ENCODE data around the gene NOB1. TPM values are rescaled to one million over a fixed set of nuclear protein-coding genes. Genes with fewer than 3 reads are reported as not detected.

Gene NOB1
- total and polyA plus RNA-seq, 2 donors (not counting 1 experiment from before 2014, with no cell fraction given): 42.3 to 44.9 TPM

- H3K36me3 ChIP-seq (replicated peaks in 1 of 2; ENCODE audit: control extremely low read depth in 1 of 2, control insufficient read depth in 1 of 2, extremely low read depth in 1 of 2, insufficient read depth in 2 of 2, low read length in 1 of 2): peaks cover 1 to 66% of the 10 kb centered on the region in 2 experiments
- ChIA-PET POLR2A (no interaction called here), CTCF (no interaction called here)
- intact Hi-C loops (cut with micrococcal nuclease): no loop called here
- H3K27ac ChIP-seq (ENCODE audit: low read length in 2 of 2): no peak overlapping the region
- H3K4me2 ChIP-seq (replicated peaks; ENCODE audit: low read depth, low read length, poor library complexity, severe bottlenecking): no peak overlapping the region
- no peaks in the 10 kb centered on the region for H3K27me3 ChIP-seq (replicated peaks in 1 of 4; ENCODE audit: control extremely low read depth in 1 of 4, control insufficient read depth in 3 of 4, insufficient read depth in 4 of 4, low read length in 3 of 4)
- Mint-ChIP-seq H3K4me1 (peaks cover 12% of the 10 kb centered on the region), H3K9me3 (ENCODE audit: insufficient read depth) (no peaks in the 10 kb centered on the region), H3K27ac (no peak overlapping the region), H3K4me3 (no peak overlapping the region), H3K27me3 (no peaks in the 10 kb centered on the region)
- 96% methylated on average over 8 of the region's 20 CpGs for WGBS (ENCODE audit: insufficient coverage)
- no peak overlapping the region for H2AFZ ChIP-seq (ENCODE audit: insufficient read depth, low read depth, low read length, poor library complexity, severe bottlenecking)
- H4K20me1 ChIP-seq (ENCODE audit: control insufficient read depth, insufficient read depth, low read length, poor library complexity, severe bottlenecking): peaks cover 12% of the 10 kb centered on the region
- H3K79me2 ChIP-seq (ENCODE audit: control insufficient read depth, insufficient read depth, low read length): peaks cover 41% of the 10 kb centered on the region
- no peak overlapping the region for H3K4me3 ChIP-seq (ENCODE audit: control extremely low read depth in 1 of 5, extremely low read depth in 1 of 5, insufficient read depth in 1 of 5, low read depth in 2 of 5, low read length in 4 of 5)
- no peak for ATAC-seq (ENCODE audit: low read depth)
- TF ChIP-seq EZH2 (IDR thresholded peaks at IDR 0.05; ENCODE audit: borderline replicate concordance, insufficient read depth, low read depth, low read length, poor library complexity, severe bottlenecking) (no peak), CTCF (IDR thresholded peaks at IDR 0.05) (no peak)
- H3K9ac ChIP-seq (ENCODE audit: low read length): no peak overlapping the region
- DNase-seq: no peak
- H3K9me3 ChIP-seq (ENCODE audit: control extremely low read depth in 1 of 3, control insufficient read depth in 2 of 3, insufficient read depth in 1 of 3, low read length in 2 of 3): no peaks in the 10 kb centered on the region
- H3K4me1 ChIP-seq (ENCODE audit: control insufficient read depth in 2 of 2, insufficient read depth in 2 of 2, low read length in 2 of 2): peaks cover 8 to 11% of the 10 kb centered on the region in 2 donors
Observed at GRCh38 chr16:69748694-69749345, 5.9 kb downstream of the NOB1 start.

GRCh38 chr16:69747115-69747514, 7.6 kb downstream of the NOB1 start:
- ATAC-seq (ENCODE audit: low read depth) (no peak), DNase-seq (no peak)
- Histone ChIP-seq H3K4me1 (ENCODE audit: control insufficient read depth in 2 of 2, insufficient read depth in 2 of 2, low read length in 2 of 2) (no peaks in the 10 kb centered on the region), H3K9ac (ENCODE audit: low read length) (no peak overlapping the region), H4K20me1 (ENCODE audit: control insufficient read depth, insufficient read depth, low read length, poor library complexity, severe bottlenecking) (peaks cover 12% of the 10 kb centered on the region), H3K36me3 (replicated peaks in 1 of 2; ENCODE audit: control extremely low read depth in 1 of 2, control insufficient read depth in 1 of 2, extremely low read depth in 1 of 2, insufficient read depth in 2 of 2, low read length in 1 of 2) (peaks cover 1 to 82% of the 10 kb centered on the region in 2 experiments), H3K27ac (ENCODE audit: low read length in 2 of 2) (no peak overlapping the region), H3K79me2 (ENCODE audit: control insufficient read depth, insufficient read depth, low read length) (peaks cover 24% of the 10 kb centered on the region), H3K9me3 (ENCODE audit: control extremely low read depth in 1 of 3, control insufficient read depth in 2 of 3, insufficient read depth in 1 of 3, low read length in 2 of 3) (no peaks in the 10 kb centered on the region), H3K4me2 (replicated peaks; ENCODE audit: low read depth, low read length, poor library complexity, severe bottlenecking) (no peak overlapping the region), H3K4me3 (ENCODE audit: control extremely low read depth in 1 of 5, extremely low read depth in 1 of 5, insufficient read depth in 1 of 5, low read depth in 2 of 5, low read length in 4 of 5) (no peak overlapping the region), H3K27me3 (replicated peaks in 1 of 4; ENCODE audit: control extremely low read depth in 1 of 4, control insufficient read depth in 3 of 4, insufficient read depth in 4 of 4, low read length in 3 of 4) (no peaks in the 10 kb centered on the region), H2AFZ (ENCODE audit: insufficient read depth, low read depth, low read length, poor library complexity, severe bottlenecking) (no peak overlapping the region)
- H3K4me3 Mint-ChIP-seq: no peak overlapping the region
- H3K27ac Mint-ChIP-seq: no peak overlapping the region
- TF ChIP-seq EZH2 (IDR thresholded peaks at IDR 0.05; ENCODE audit: borderline replicate concordance, insufficient read depth, low read depth, low read length, poor library complexity, severe bottlenecking): no peak
- TF ChIP-seq CTCF (IDR thresholded peaks at IDR 0.05): no peak
- peaks cover 1% of the 10 kb centered on the region for H3K4me1 Mint-ChIP-seq
- ChIA-PET CTCF (no interaction called here), POLR2A (no interaction called here)
- 100% methylated on average over 1 of the region's 8 CpGs for WGBS (ENCODE audit: insufficient coverage)
- no peaks in the 10 kb centered on the region for H3K9me3 Mint-ChIP-seq (ENCODE audit: insufficient read depth)
- no peaks in the 10 kb centered on the region for H3K27me3 Mint-ChIP-seq
- intact Hi-C loops (cut with micrococcal nuclease): no loop called here

All from B cell (primary cell).